DND-41 (cell line): ENCODE data around the gene CEP41.

ENCODE experiments used
- ATAC-seq: fragments of 200-7000 bp; cut with Tn5 transposase; 3 replicates; pipeline ENCODE4 v1.9.1; 2021; ENCODE audit warnings: low read depth; ENCODE audit not compliant: insufficient read depth
- DNase-seq: peaks from one replicate; pipeline ENCODE4 v3.0.0-alpha.2; 2020
- H2AFZ ChIP-seq: 2 replicates; pipeline ENCODE4 v1.6.0; 2012; ENCODE audit warnings: low read depth, low read length
- H3K27ac ChIP-seq: 2 replicates; pipeline ENCODE4 v1.5.1; 2012; ENCODE audit warnings: low read length, inconsistent platforms
- H3K27me3 ChIP-seq: fragments of 200-600 bp; sonication (generic); 2 replicates; pipeline ENCODE4 v1.6.0; 2012; ENCODE audit warnings: low read length, mild to moderate bottlenecking, inconsistent platforms; ENCODE audit not compliant: insufficient read depth, poor library complexity
- H3K36me3 ChIP-seq: 2 replicates; pipeline ENCODE4 v1.5.1; 2012; ENCODE audit warnings: low read length, inconsistent platforms; ENCODE audit not compliant: insufficient read depth
- H3K4me1 ChIP-seq: 2 replicates; pipeline ENCODE4 v1.5.1; 2012; ENCODE audit warnings: mild to moderate bottlenecking, low read length; ENCODE audit not compliant: insufficient read depth
- H3K4me2 ChIP-seq: 2 replicates; pipeline ENCODE4 v1.6.0; 2012; ENCODE audit warnings: mild to moderate bottlenecking, moderate library complexity, low read length, inconsistent platforms; ENCODE audit not compliant: insufficient read depth
- H3K4me3 ChIP-seq, 2 experiments: fragments of 200-600 bp in 1 of 2; shearing (Covaris generic) in 1 of 2; 2 replicates each; pipeline ENCODE4 v1.5.1; 2012 to 2016; ENCODE audit warnings: inconsistent platforms in 2 of 2, low read length in 2 of 2, mild to moderate bottlenecking in 2 of 2, low read depth in 1 of 2, moderate library complexity in 1 of 2
- H3K79me2 ChIP-seq: 2 replicates; pipeline ENCODE4 v1.6.0; 2012; ENCODE audit warnings: low read length, inconsistent platforms; ENCODE audit not compliant: insufficient read depth
- H3K9ac ChIP-seq: 2 replicates; pipeline ENCODE4 v1.6.0; 2012; ENCODE audit warnings: low read depth, mild to moderate bottlenecking, inconsistent platforms, low read length, moderate library complexity
- H3K9me3 ChIP-seq: 2 replicates; pipeline ENCODE4 v1.5.1; 2012; ENCODE audit warnings: low read length, moderate library complexity, mild to moderate bottlenecking, inconsistent platforms; ENCODE audit not compliant: insufficient read depth, severe bottlenecking
- H4K20me1 ChIP-seq: 2 replicates; pipeline ENCODE4 v1.6.0; 2012; ENCODE audit warnings: low read length; ENCODE audit not compliant: insufficient read depth
- CTCF ChIP-seq: IDR thresholded peaks from 2 replicates; pipeline ENCODE4 v1.5.1; 2012; ENCODE audit warnings: borderline replicate concordance, low read length, moderate library complexity, mild to moderate bottlenecking; ENCODE audit not compliant: poor library complexity, severe bottlenecking; ENCODE audit errors: extremely low read depth
- EZH2 ChIP-seq: IDR thresholded peaks from 3 replicates; pipeline ENCODE4 v1.6.1; 2012; ENCODE audit warnings: borderline replicate concordance, low read depth, mild to moderate bottlenecking, moderate library complexity, low read length, inconsistent platforms; ENCODE audit not compliant: severe bottlenecking

CEP41 gene

GRCh38 chr7:130442601-130443000, 1.8 kb upstream of the CEP41 start:
- DNase-seq = no peak
- H3K36me3 ChIP-seq = no peaks in the 10 kb centered on the region
- no peaks in the 10 kb centered on the region for H3K9me3 ChIP-seq
- H4K20me1 ChIP-seq = no peaks in the 10 kb centered on the region
- H3K79me2 ChIP-seq = peaks cover 4% of the 10 kb centered on the region; the same call in 1 of the 2 replicates
- peak overlapping the region; percentile 71; the same call in 1 of the 2 replicates for H2AFZ ChIP-seq
- no peak overlapping the region for H3K27ac ChIP-seq
- H3K4me1 ChIP-seq = peaks cover 21% of the 10 kb centered on the region
- H3K27me3 ChIP-seq = no peaks in the 10 kb centered on the region
- TF ChIP-seq EZH2 (no peak), CTCF (no peak)
- no peak overlapping the region for H3K4me2 ChIP-seq
- ATAC-seq = no peak
- H3K4me3 ChIP-seq = no peak overlapping the region
- H3K9ac ChIP-seq = no peak overlapping the region

GRCh38 chr7:130441408-130441869, 623 bp upstream of the CEP41 start:
- Histone ChIP-seq H3K4me2 (peak overlapping the region; percentile 59), H4K20me1 (no peaks in the 10 kb centered on the region), H2AFZ (peak overlapping the region; percentile 71), H3K4me3 (peak overlapping the region in 1 of 2 experiments; percentile 37; a peak in 2 of 4 replicates), H3K27me3 (no peaks in the 10 kb centered on the region), H3K79me2 (peaks cover 4% of the 10 kb centered on the region; the same call in 1 of the 2 replicates), H3K4me1 (peaks cover 21% of the 10 kb centered on the region), H3K9me3 (no peaks in the 10 kb centered on the region), H3K9ac (peak overlapping the region; percentile 52), H3K36me3 (no peaks in the 10 kb centered on the region), H3K27ac (peak overlapping the region; percentile 79)
- no peak for ATAC-seq
- no peak for TF ChIP-seq EZH2
- no peak for TF ChIP-seq CTCF
- no peak for DNase-seq

GRCh38 chr7:130436253-130436652, 4.6 kb downstream of the CEP41 start:
- TF ChIP-seq EZH2 = no peak
- no peak for TF ChIP-seq CTCF
- no peak for ATAC-seq
- Histone ChIP-seq H3K27me3 (no peaks in the 10 kb centered on the region), H3K4me1 (peaks cover 31% of the 10 kb centered on the region), H3K79me2 (peaks cover 8% of the 10 kb centered on the region; the same call in 1 of the 2 replicates), H3K4me3 (no peak overlapping the region), H3K27ac (no peak overlapping the region), H3K4me2 (no peak overlapping the region), H3K9ac (no peak overlapping the region), H3K9me3 (no peaks in the 10 kb centered on the region), H2AFZ (no peak overlapping the region), H3K36me3 (no peaks in the 10 kb centered on the region), H4K20me1 (no peaks in the 10 kb centered on the region)
- DNase-seq = no peak
